ENCODE measurements around the gene RBFOX2. TPM values are rescaled to one million over a fixed set of nuclear protein-coding genes. Genes with fewer than 3 reads are reported as not detected.

The RBFOX2 gene
- total RNA-seq, 2 donors from 2014 or later = 71.5 to 73.6 TPM

GRCh38 chr22:35784633-35785032 lies 244.0 kb downstream of the RBFOX2 start:
- DNase-seq (no peak), ATAC-seq (no peak)

DNA sequence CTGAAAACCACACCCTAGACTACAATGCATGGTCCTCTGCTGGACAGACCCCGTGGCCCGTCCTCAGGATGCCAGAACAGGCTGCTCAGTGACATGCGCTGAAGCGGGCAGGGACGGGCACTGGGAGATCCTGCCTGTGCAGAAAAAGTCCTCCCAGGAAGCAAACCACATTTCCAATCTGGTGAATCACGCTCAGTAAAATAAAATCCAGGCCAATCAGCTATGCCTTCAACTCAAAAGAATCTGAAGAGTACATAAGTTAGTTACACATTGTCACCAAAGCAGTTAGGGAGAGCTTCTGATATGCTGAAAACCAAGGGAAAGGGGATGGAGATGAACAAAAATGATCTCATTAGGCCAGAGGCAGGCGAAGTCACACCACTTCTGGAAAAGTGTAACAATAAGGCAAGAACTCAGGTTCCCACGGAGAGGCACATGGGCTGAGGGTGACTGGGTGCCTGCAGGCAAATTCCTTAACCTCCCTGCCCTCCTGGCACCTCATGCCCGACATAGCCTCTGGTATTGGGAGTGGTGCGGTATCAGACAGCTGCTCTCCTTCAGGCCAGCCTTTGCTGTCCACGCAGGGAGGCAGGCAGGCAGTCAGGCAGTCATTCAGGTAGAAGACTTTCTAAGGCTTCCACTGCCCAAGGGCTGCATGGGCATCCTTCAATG lies 244.5 kb downstream of the RBFOX2 start:
- intact Hi-C loops (cut with DNase I) = no loop called here
- ATAC-seq = peak in 1 of 2 donors; percentile 27
- no peak for DNase-seq

More at GRCh38 chr22:35784633-35785032, 244.0 kb downstream of the RBFOX2 start:
- intact Hi-C loops (cut with DNase I) = no loop called here

GRCh38 chr22:35782504-35782903 lies 246.1 kb downstream of the RBFOX2 start:
- DNase-seq (no peak), ATAC-seq (no peak)
- intact Hi-C loops (cut with DNase I) = no loop called here

DNA sequence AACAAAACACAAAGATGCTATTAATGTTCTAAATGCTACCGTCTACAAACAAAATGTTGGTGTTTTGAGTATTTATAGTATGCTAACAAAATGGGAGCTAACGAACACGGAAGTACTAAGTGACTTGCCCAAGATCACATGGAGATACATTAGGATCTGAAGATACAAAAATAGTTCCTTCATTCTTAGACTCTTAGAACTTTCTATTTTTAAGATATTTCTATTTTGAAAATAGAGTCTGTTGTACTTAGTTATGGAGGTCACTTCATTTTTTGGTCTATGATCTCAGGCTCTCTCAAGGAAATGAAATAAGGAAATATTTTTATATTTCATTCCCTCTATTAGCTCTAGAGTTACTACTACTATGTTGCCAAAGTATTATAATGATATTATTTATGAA lies 246.7 kb downstream of the RBFOX2 start:
- ATAC-seq (no peak), DNase-seq (no peak)
- intact Hi-C loops (cut with DNase I) = no loop called here

DNA sequence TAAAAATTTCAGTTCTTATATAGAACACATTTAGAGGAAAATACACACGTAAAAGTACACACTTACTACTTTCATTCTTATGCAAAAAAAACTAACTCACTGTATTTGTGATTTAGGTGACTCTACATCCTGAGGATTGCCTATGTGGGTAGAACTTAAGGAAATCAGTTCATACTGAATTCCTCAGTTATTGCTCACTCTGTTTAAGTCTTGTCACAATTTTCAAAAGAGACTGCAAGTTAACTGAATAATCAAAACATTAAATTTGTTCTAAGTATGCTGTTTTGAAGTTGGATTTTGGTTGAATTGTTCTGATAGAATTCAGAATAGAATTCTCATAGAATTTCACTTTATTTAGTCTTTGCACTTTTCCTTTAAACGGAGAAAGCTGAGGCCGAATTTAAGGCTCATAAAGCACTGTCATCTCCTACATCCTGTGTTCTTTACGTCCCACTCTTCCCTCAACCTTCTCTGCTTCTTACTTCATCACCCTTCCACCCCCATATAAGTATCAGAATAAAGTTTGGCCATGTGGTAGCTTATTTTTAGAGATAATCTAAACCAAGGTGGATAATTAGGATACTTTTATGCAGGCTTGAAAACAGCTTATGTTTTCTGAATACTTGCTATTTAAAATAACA lies 251.2 kb downstream of the RBFOX2 start:
- intact Hi-C loops (cut with DNase I) = no loop called here
- DNase-seq = no peak

DNA sequence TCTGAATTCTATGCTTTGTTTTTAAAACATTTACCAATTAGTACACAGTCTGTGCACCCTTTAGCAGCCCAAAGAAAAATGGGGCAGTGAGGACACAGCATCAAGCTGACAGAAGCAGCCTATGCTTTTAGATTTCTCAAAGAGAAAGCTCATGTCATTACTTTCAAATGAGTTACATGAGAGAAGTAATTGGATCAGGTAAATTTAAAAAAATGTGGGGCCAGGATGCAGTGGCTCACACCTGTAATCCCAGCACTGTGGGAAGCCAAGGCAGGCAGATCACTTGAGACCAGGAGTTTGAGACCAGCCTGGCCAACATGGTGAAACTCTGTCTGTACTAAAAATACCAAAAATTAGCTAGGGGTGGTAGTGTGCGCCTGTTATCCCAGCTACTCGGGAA lies 253.3 kb downstream of the RBFOX2 start:
- ATAC-seq (no peak), DNase-seq (no peak)
- intact Hi-C loops (cut with DNase I) = no loop called here

More for the DNA sequence above, 251.2 kb downstream of the RBFOX2 start:
- ATAC-seq = no peak

GRCh38 chr22:35769974-35770373 lies 258.6 kb downstream of the RBFOX2 start:
- DNase-seq = no peak
- intact Hi-C loops (cut with DNase I) = loop anchor here in 1 of 2 donors (5.0 kb wide), 1 partner anchor 67 kb away; no protein-coding TSS in a partner anchor
- ATAC-seq = no peak

GRCh38 chr22:35766654-35767580 lies 261.7 kb downstream of the RBFOX2 start:
- ATAC-seq (peak; percentile 58 to 61), DNase-seq (no peak)
- intact Hi-C loops (cut with DNase I) = loop anchor here in 1 of 2 donors (5.0 kb wide), 1 partner anchor 70 kb away; no protein-coding TSS in a partner anchor

DNA sequence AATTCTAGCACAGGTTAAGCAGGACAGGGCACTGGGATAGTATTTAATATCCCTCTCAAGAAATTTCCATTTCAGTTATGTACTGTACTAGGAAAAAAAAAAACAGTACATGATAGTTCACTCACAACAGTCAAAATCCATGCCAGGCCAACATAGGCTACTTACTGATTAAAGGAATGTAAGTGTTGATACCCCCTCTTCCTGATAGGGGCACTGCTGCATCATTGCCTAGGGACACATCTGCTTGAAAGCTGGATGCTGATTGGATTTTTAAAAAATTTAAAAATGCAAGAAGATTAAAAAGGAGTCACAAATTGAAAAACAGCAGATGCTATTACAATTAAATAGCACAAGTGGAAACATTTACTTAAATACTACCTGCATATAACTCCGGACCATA lies 267.6 kb downstream of the RBFOX2 start:
- intact Hi-C loops (cut with DNase I) = loop anchor here in 1 of 2 donors (5.0 kb wide), 1 partner anchor 161 kb away; no protein-coding TSS in a partner anchor
- ATAC-seq (peak; percentile 38 to 44), DNase-seq (no peak)

DNA sequence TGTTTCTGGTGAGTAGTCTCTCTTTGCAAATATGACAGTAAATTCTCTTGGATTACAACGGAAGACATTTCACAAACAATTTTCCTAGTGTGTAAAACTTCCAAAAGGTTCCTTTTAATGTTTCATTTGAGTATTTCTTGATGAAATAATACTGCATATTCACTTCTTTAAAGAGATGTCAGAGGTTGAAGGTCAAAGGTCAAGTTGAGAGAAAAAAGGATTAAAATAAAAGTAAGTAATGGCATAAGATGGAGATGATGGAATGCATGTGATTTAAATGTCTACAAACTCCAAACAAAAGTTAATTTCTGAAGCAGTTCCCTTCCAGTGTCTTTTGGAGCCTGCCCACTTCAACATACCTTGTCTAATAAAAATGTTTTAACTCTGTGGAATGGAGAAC lies 270.2 kb downstream of the RBFOX2 start:
- no peak for ATAC-seq
- intact Hi-C loops (cut with DNase I) = loop anchor here (10.0 kb wide), 2 partner anchors 96 to 306 kb away; no protein-coding TSS in a partner anchor
- DNase-seq = no peak

GRCh38 chr22:35756722-35757121 lies 271.9 kb downstream of the RBFOX2 start:
- ATAC-seq = no peak
- no peak for DNase-seq
- intact Hi-C loops (cut with DNase I) = loop anchor here (10.0 kb wide), 2 partner anchors 98 to 308 kb away; no protein-coding TSS in a partner anchor

DNA sequence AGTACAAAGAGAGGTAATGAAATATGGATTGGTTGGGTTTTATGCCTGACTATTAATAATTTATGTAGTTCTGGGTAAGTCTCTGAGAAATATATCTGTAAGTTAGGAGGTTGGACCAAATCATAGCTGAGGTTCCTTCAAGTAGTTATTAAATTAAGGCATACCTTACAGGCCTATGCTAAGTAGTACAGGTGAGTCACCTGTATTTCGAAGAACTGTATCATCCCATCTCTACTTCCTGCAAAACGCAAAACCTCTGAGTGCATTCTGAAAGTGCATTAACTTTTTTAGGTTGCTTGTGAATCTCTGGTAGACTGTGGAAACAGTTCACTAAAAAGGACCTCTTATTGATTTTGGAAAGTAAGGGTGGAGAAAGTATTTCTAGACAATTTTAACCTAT lies 273.9 kb downstream of the RBFOX2 start:
- intact Hi-C loops (cut with DNase I) = loop anchor here (10.0 kb wide), 2 partner anchors 100 to 310 kb away; no protein-coding TSS in a partner anchor
- ATAC-seq = no peak
- DNase-seq = no peak

DNA sequence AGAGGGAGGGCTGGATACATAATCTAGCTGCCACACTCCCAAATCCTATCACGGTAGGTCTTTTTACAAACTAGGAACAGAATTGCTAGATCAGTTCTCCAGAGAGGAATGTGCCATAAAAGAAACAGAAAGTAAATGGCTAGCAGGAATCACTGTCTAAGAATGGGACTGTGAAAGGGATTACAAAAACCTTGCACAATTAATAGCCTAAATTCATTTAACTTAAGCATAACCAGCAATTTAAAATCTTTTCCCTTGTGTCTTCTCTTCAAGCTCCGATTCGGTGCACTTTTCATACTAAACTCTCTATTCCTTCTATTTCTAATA lies 275.8 kb downstream of the RBFOX2 start:
- DNase-seq = no peak
- no peak for ATAC-seq
- intact Hi-C loops (cut with DNase I) = loop anchor here (10.0 kb wide), 2 partner anchors 102 to 312 kb away; no protein-coding TSS in a partner anchor

GRCh38 chr22:35752006-35752862 lies 276.4 kb downstream of the RBFOX2 start:
- intact Hi-C loops (cut with DNase I) = loop anchor here (10.0 kb wide), 2 partner anchors 103 to 313 kb away; no protein-coding TSS in a partner anchor
- no peak for DNase-seq
- no peak for ATAC-seq

GRCh38 chr22:35749808-35750207 lies 278.8 kb downstream of the RBFOX2 start:
- intact Hi-C loops (cut with DNase I) = loop anchor here (10.0 kb wide), 3 partner anchors 105 to 375 kb away; no protein-coding TSS in a partner anchor
- ATAC-seq (no peak), DNase-seq (no peak)

DNA sequence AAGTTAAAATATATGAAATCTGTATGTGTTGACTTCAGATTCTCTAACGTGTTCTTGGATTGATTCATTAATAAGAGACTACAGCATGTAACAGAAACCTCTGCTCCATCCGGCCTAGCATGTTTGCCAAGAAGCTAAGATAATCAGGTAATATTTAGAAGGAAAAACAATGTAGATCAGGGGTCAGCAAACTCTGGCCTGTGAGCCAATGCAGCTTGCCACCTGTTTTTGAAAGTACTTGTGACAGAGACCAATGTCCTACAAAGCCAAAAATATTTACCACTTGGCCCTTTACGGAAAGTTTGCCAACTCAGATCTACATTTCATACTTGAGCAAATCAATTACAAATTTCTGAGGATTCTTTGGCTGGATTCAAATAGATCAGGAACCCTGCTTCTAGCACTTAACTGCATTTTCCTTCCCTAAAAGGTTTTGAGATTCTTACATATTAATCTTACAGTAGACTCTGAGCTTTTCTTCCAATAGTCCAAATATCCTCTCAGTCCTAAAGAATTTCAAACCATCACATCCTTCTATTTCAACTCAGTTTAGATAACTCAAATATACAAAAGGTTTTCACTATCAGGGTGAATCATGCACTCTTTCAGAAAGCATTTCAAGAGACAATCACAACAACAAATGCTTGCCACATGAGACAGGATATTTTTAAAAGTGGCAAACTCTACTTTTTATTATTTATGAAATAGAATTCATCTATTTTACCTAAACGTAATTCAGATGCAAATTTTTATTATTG lies 281.5 kb downstream of the RBFOX2 start:
- no peak for ATAC-seq
- intact Hi-C loops (cut with DNase I) = loop anchor here in 1 of 2 donors (10.0 kb wide), 1 partner anchor 378 kb away; no protein-coding TSS in a partner anchor
- no peak for DNase-seq

DNA sequence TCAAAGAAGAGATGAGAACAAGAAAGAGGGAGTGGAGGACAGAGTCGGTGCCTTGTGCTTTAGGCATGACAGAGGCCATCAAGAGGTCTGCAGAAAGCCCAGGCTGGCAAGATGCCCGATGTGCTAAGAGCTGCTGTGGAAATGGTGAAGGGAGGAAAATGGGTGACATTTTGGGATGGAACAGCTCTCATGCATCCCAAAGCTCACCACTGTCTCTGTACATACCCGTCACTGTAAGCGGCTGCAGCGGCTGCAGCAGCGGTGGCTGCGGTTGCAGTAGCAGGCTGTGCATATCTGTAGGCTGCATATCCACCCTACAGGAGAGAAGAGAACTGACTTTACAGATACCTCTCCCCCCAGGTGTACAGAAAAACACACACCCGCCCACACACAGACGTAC lies 282.4 kb downstream of the RBFOX2 start:
- intact Hi-C loops (cut with DNase I) = loop anchor here in 1 of 2 donors (10.0 kb wide), 1 partner anchor 379 kb away; no protein-coding TSS in a partner anchor
- no peak for DNase-seq
- ATAC-seq = peak; percentile 13 to 17
